HEK293T (cell line): ENCODE results near the gene XPO5.

Experiments used
- FOXK2 ChIP-seq: fragments of 450-650 bp; IDR thresholded peaks from 2 replicates; pipeline ENCODE4 v1.6.1; 2016; ENCODE audit warnings: mild to moderate bottlenecking
- SP1 ChIP-seq: fragments of 450-650 bp; IDR thresholded peaks from 2 replicates; pipeline ENCODE4 v1.6.1; 2017

- TF ChIP-seq FOXK2: no peak
- TF ChIP-seq SP1: no peak
These were observed 100.3 kb downstream of the XPO5 start for GRCh38 chr6:43475516-43475915.
